AG04450 (cell line): ENCODE data around the gene ELK4. TPM values are rescaled to one million over a fixed set of nuclear protein-coding genes. Genes with fewer than 3 reads are reported as not detected.

Source experiments
- CTCF ChIA-PET: fragments of 300-600, 350-600 bp; formaldehyde crosslinking; extraction: SDS; loops from one replicate; lab custom pipeline; 2022; ENCODE audit warnings: antibody characterized with exemption, inconsistent platforms; lab: Charles Lee
- POLR2A ChIA-PET: fragments of 350-600 bp; formaldehyde crosslinking; extraction: SDS; loops from one replicate; lab custom pipeline; 2021; ENCODE audit warnings: antibody characterized with exemption, inconsistent platforms; lab: Yijun Ruan, JAX
- DNase-seq: peaks from one replicate; pipeline ENCODE4 v3.0.0-alpha.2; 2011; ENCODE audit warnings: low read depth, low spot score
- H3K27ac ChIP-seq: one replicate; pipeline ENCODE4 v1.5.1; 2012; ENCODE audit warnings: low read depth, low read length, control low read depth
- H3K27me3 ChIP-seq: one replicate; pipeline ENCODE4 v1.6.0; 2012; ENCODE audit warnings: low read length; ENCODE audit not compliant: control insufficient read depth, insufficient read depth
- H3K4me3 ChIP-seq: 2 replicates; pipeline ENCODE4 v1.5.1; 2011; ENCODE audit warnings: mild to moderate bottlenecking, low read depth, low read length, control low read depth
- H3K9me3 ChIP-seq: 2 replicates; pipeline ENCODE4 v1.5.1; 2012; ENCODE audit warnings: low read length; ENCODE audit not compliant: control insufficient read depth, insufficient read depth
- polyA plus RNA-seq: library from polyadenylated mRNA; depleted of rRNA; stranded (reverse); fragments of >200 nt; gene quantifications from 2 replicates; pipeline ENCODE4 v1.2.3, GENCODE V29; 2011
- TF ChIP-seq, protein P1 (sequence below): IDR thresholded peaks from 2 replicates; pipeline ENCODE4 v1.5.1; 2011; ENCODE audit warnings: low read depth, low read length, control low read depth, inconsistent platforms

The ELK4 gene
- polyA plus RNA-seq, 1 experiment = 8.6 TPM

DNA sequence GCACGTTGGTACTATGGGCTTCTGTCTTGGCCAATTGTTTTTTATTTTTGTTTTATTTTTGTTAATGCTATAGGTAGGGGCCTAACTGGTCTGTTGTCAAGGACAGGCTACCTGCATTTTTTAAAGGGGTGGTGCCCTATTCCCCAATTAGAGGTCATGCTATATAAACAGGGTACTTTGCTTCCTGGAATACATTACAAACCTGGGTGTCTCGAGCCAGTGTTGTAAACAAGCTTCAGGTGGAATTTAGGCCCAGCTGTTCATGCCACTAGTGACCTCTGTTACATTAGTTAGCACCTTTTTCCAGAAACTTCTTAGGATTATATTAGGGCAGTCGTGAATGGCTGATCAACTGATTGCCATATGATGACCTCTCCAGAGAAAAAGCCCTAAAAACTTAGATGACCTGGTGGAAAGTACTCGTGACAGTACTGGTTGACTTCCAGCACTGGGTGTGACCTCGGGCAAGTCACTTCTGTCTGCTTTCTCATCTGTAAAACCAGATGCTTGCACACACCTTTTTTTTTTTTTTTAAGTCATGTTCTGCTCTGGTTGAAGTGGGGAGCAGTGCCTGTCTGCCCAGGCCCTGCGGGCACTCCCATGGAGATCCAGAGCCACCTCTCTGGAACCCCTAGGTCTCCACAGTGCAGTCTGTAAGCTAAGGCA, 46.5 kb downstream of the ELK4 start:
- no peak for DNase-seq
- ChIA-PET POLR2A (no interaction called here), CTCF (interaction anchor here (0.6 to 1.4 kb wide), 2 partner anchors 13 to 73 kb away, joined by 3 to 4 read pairs; no protein-coding TSS in a partner anchor)
- no peak overlapping the region for H3K4me3 ChIP-seq
- TF ChIP-seq, protein P1, sequence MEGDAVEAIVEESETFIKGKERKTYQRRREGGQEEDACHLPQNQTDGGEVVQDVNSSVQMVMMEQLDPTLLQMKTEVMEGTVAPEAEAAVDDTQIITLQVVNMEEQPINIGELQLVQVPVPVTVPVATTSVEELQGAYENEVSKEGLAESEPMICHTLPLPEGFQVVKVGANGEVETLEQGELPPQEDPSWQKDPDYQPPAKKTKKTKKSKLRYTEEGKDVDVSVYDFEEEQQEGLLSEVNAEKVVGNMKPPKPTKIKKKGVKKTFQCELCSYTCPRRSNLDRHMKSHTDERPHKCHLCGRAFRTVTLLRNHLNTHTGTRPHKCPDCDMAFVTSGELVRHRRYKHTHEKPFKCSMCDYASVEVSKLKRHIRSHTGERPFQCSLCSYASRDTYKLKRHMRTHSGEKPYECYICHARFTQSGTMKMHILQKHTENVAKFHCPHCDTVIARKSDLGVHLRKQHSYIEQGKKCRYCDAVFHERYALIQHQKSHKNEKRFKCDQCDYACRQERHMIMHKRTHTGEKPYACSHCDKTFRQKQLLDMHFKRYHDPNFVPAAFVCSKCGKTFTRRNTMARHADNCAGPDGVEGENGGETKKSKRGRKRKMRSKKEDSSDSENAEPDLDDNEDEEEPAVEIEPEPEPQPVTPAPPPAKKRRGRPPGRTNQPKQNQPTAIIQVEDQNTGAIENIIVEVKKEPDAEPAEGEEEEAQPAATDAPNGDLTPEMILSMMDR = no peak
- H3K9me3 ChIP-seq = no peaks in the 10 kb centered on the region; the same call in 1 of the 2 replicates
- H3K27me3 ChIP-seq = peaks cover 18% of the 10 kb centered on the region
- no peak overlapping the region for H3K27ac ChIP-seq

DNA sequence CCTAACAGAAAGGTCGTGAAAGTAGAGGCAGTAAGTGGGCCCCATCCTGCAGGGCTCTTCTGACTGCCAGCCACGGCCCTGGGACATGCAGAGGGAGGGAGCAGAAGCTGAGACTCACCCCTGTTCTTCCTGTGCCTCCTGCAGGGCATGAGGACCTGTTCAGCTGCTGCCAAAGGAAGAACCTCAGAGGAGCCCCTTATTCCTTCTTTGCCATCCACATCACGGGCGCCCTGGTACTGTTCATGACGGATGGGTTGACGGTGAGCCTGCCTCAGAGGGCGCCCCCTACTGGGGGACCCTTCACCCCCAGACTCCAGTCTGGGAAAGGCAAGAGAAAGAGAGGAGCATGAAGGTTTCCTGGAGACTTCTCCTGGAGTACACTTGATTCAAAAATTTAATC, 47.1 kb downstream of the ELK4 start:
- TF ChIP-seq, protein P1 = peak; percentile 34
- ChIA-PET POLR2A (no interaction called here), CTCF (interaction anchor here (1.4 kb wide), 1 partner anchor 14 kb away, joined by 4 read pairs; no protein-coding TSS in a partner anchor)
- no peak for DNase-seq
- Histone ChIP-seq H3K27me3 (peaks cover 18% of the 10 kb centered on the region), H3K4me3 (no peak overlapping the region), H3K9me3 (no peaks in the 10 kb centered on the region; the same call in 1 of the 2 replicates), H3K27ac (no peak overlapping the region)

DNA sequence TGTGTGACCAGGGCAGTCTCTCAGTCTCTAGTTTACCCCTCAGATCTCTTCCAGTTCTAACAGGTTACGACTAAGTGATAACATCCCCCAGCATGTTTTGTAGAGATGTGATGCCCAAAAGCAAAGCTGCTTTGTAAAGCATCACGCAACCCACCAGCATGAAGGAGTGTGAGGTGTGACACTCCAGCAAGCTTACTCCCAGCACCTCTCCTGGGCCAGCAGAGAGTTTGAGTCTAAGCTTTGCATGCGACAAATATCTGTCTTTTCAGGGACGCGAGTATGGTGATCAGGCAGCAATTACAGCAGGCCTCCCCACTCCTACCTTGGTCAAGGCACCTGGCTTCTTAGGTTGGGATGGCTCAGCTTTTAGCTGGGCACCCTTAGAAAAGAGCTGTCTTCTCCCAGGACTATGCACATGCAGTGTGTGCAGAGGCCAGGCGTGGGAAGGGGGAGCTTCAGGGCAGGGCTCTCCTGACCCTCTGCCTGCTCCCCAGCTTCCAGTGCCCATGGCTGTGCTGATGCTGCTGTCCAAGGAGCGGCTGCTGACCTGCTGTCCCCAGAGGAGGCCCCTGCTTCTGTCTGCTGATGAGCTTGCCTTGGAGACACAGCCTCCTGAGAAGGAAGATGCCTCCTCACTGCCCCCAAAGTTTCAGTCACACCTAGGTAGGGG, 48.2 kb downstream of the ELK4 start:
- TF ChIP-seq, protein P1 = no peak
- Histone ChIP-seq H3K9me3 (no peaks in the 10 kb centered on the region; the same call in 1 of the 2 replicates), H3K27ac (no peak overlapping the region), H3K4me3 (no peak overlapping the region), H3K27me3 (peaks cover 26% of the 10 kb centered on the region)
- POLR2A ChIA-PET = interaction anchor here (0.6 kb wide), 1 partner anchor 14 kb away, joined by 5 read pairs; no protein-coding TSS in a partner anchor
- CTCF ChIA-PET = interaction anchor here (0.6 to 1.0 kb wide), 4 partner anchors 12 to 74 kb away, joined by 3 to 5 read pairs (median 3); no protein-coding TSS in a partner anchor
- no peak for DNase-seq

DNA sequence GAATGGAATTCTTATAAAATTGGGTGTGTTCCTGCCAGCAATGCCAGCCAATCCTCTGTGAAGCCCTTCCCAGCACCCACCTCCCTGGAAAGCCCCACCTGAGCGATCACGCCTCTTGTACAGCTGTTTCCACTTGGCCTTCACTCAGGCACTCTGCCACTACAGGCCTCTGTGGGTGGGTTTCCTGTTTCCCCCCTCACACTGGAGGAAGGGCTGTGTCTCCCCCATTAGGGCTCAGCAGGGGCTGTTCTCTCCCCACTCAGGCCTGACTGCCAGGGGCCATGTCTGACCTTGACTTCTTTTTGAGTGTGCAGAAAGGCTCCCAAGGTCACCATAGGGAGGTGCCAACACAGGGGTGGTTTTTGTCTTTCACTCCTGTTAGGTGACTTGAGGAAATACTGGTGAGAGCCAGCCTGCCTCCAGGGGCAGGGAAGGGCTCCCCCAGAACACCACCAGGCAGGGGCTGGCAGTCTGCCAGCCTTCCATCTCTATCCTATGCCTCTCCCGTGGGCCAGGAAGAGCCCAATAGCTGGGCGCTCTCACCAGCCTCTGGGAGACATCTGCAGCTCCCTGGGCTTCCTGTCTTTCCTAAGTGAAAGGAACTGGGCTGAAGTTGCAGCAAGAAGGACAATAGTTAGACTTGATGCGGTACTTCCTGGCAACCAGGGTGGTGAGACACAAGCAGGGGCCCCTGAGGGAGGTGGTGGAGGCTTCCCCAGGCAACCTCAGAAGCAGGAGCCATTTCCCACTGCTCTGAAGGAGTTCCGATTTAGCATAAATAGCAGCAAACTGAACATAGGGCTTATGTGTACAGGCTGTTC, 49.1 kb downstream of the ELK4 start:
- CTCF ChIA-PET = interaction anchor here (0.9 kb wide), 1 partner anchor 54 kb away, joined by 5 read pairs; no protein-coding TSS in a partner anchor
- POLR2A ChIA-PET = no interaction called here

More for the DNA sequence above, 49.1 kb downstream of the ELK4 start:
- DNase-seq = no peak
- TF ChIP-seq, protein P1 = no peak
- Histone ChIP-seq H3K9me3 (no peaks in the 10 kb centered on the region; the same call in 1 of the 2 replicates), H3K27ac (no peak overlapping the region), H3K4me3 (no peak overlapping the region), H3K27me3 (peaks cover 30% of the 10 kb centered on the region)
